ENCODE data around the gene OR8B8.
"Not testable (repeated sequence)": the region's sequence is repeated elsewhere in the genome, so short reads cannot be mapped to it uniquely, and the experiment has no call there.

OR8B8 gene

GRCh38 chr11:124441519-124441918, 4.0 kb downstream of the OR8B8 start:
- DNase-seq (ENCODE audit: low read depth) = no peak

GRCh38 chr11:124441081-124441480, 4.4 kb downstream of the OR8B8 start:
- no peak for DNase-seq (ENCODE audit: low read depth)

GRCh38 chr11:124440608-124441007, 4.9 kb downstream of the OR8B8 start:
- no peak for DNase-seq (ENCODE audit: low read depth)

- DNase-seq (ENCODE audit: low read depth) = no peak
These were observed 10.8 kb downstream of the OR8B8 start for GRCh38 chr11:124434699-124435098.

GRCh38 chr11:124429599-124429998, 15.9 kb downstream of the OR8B8 start:
- DNase-seq (ENCODE audit: low read depth) = no peak

GRCh38 chr11:124424384-124424921, 21.0 kb downstream of the OR8B8 start, which contains the start of gene OR8B4:
OR8B4 (minus strand) TSS chr11:124424871; CDS start chr11:124424871, 0 bp downstream.
- DNase-seq (ENCODE audit: low read depth) = no peak

GRCh38 chr11:124421043-124421442, 24.5 kb downstream of the OR8B8 start:
- DNase-seq (ENCODE audit: low read depth) = no peak

GRCh38 chr11:124415356-124415923, 30.1 kb downstream of the OR8B8 start:
- peak; percentile 41 for DNase-seq (ENCODE audit: low read depth)

GRCh38 chr11:124409906-124410305, 35.6 kb downstream of the OR8B8 start:
- no peak for DNase-seq (ENCODE audit: low read depth)

GRCh38 chr11:124405581-124405980, 39.9 kb downstream of the OR8B8 start:
- DNase-seq (ENCODE audit: low read depth) = no peak

- not testable (repeated sequence) for DNase-seq (ENCODE audit: low read depth)
These were observed 42.3 kb downstream of the OR8B8 start for GRCh38 chr11:124403186-124403585.

- peak; percentile 77 for DNase-seq (ENCODE audit: low read depth)
These were observed 43.1 kb downstream of the OR8B8 start for GRCh38 chr11:124402326-124402922.

GRCh38 chr11:124398924-124399323, 46.6 kb downstream of the OR8B8 start, which contains the start of gene OR8B3:
OR8B3 (minus strand) TSS chr11:124399024; CDS start chr11:124397351, 1,673 bp downstream.
- no peak for DNase-seq (ENCODE audit: low read depth)

GRCh38 chr11:124396847-124397246, 48.6 kb downstream of the OR8B8 start:
- DNase-seq (ENCODE audit: low read depth) = not testable (repeated sequence)

GRCh38 chr11:124394408-124394807, 51.1 kb downstream of the OR8B8 start:
- peak; percentile 23 for DNase-seq (ENCODE audit: low read depth)

Measured in amniotic epithelial cell (primary cell).